ENCODE data around the gene NAV3. TPM values are rescaled to one million over a fixed set of nuclear protein-coding genes. Genes with fewer than 3 reads are reported as not detected.
A peak's percentile ranks its signal among the peaks of the same experiment; 100 is the strongest.

The NAV3 gene
- total and polyA plus RNA-seq, 9 of the 15 experiments (the other 6 are each of a cell fraction or from before 2014, with no cell fraction given) = 0.04 TPM; not detected in 8

DNA sequence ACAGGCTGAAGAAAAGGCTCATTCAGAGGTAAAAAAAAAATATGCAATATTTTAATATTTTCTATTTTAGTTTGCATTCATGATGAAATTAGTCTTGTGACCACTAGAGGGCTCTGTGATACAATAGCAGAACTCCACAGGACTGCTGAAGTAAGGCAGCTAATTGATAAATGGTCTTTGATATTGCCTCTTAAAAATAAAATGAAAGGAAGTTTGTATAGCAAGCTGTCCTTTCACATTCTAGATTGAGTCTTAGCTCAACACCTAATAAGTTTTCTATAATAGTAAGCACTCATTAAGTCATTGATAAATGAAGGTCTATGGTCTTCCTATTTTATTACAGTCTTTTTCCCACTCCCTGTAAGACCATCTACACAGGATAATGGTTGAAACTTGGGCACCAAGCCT lies 315.7 kb downstream of the NAV3 start:
- H3K27ac ChIP-seq (ENCODE audit: extremely low read depth, low read depth, low read length) = no peak overlapping the region
- no peak overlapping the region for H3K9ac ChIP-seq (ENCODE audit: insufficient read depth in 1 of 2, low read depth in 2 of 2, low read length in 2 of 2)
- ChIA-PET POLR2A (no interaction called here), CTCF (ENCODE audit: low intra/inter-chr PET ratio) (no interaction called here)
- H3K79me2 ChIP-seq (ENCODE audit: control insufficient read depth, insufficient read depth, low read length) = no peaks in the 10 kb centered on the region
- H3K9me3 ChIP-seq (replicated peaks; ENCODE audit: control insufficient read depth, insufficient read depth, low read depth, low read length) = no peaks in the 10 kb centered on the region
- H4K20me1 ChIP-seq (replicated peaks; ENCODE audit: control insufficient read depth, insufficient read depth, low read length) = no peaks in the 10 kb centered on the region
- H3K4me3 ChIP-seq = no peak overlapping the region
- no TSS peak for BruUV-seq (replicated peaks)
- no peak overlapping the region for H3K4me2 ChIP-seq (ENCODE audit: insufficient read depth, low read length)
- no peak for FAIRE-seq
- H3K4me1 ChIP-seq (replicated peaks in 1 of 2; ENCODE audit: control insufficient read depth in 2 of 2, insufficient read depth in 2 of 2, low read length in 2 of 2) = no peaks in the 10 kb centered on the region
- H3K9me1 ChIP-seq (ENCODE audit: control insufficient read depth, insufficient read depth, low read length) = no peaks in the 10 kb centered on the region
- intact Hi-C loops (cut with micrococcal nuclease) = no loop called here
- no peak for ATAC-seq
- H3K36me3 ChIP-seq (ENCODE audit: control insufficient read depth, insufficient read depth, low read length) = no peaks in the 10 kb centered on the region
- peak; percentile 4 to 15 (median 14) for DNase-seq (ENCODE audit: extremely low read depth in 1 of 4, low spot score in 3 of 4)
- no peak overlapping the region for H2AFZ ChIP-seq (ENCODE audit: low read depth, low read length)
- in situ Hi-C loops (cut with MboI) = no loop called here
- no peaks in the 10 kb centered on the region for H3K27me3 ChIP-seq (ENCODE audit: control insufficient read depth in 2 of 2, insufficient read depth in 2 of 2, low read length in 2 of 2)
- no peak for TF ChIP-seq MTF1 (CRISPR knock-in tag; IDR thresholded peaks at IDR 0.05; ENCODE audit: borderline replicate concordance)
- TF ChIP-seq PRDM10 (IDR thresholded peaks at IDR 0.05; ENCODE audit: partially characterized antibody) = no peak
- no peak for TF ChIP-seq POLR2AphosphoS5 (IDR thresholded peaks at IDR 0.05; ENCODE audit: control insufficient read depth, insufficient read depth, low read depth, low read length)
- TF ChIP-seq, protein P1, sequence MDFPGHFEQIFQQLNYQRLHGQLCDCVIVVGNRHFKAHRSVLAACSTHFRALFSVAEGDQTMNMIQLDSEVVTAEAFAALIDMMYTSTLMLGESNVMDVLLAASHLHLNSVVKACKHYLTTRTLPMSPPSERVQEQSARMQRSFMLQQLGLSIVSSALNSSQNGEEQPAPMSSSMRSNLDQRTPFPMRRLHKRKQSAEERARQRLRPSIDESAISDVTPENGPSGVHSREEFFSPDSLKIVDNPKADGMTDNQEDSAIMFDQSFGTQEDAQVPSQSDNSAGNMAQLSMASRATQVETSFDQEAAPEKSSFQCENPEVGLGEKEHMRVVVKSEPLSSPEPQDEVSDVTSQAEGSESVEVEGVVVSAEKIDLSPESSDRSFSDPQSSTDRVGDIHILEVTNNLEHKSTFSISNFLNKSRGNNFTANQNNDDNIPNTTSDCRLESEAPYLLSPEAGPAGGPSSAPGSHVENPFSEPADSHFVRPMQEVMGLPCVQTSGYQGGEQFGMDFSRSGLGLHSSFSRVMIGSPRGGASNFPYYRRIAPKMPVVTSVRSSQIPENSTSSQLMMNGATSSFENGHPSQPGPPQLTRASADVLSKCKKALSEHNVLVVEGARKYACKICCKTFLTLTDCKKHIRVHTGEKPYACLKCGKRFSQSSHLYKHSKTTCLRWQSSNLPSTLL (IDR thresholded peaks at IDR 0.05) = no peak
- no peak for TF ChIP-seq KDM4B (IDR thresholded peaks at IDR 0.05; ENCODE audit: borderline replicate concordance in 2 of 2, low read depth in 1 of 2)
- TF ChIP-seq REST (IDR thresholded peaks at IDR 0.05; ENCODE audit: borderline replicate concordance) = peak; percentile 10; the same call in 1 of the 2 replicates
- no peak for TF ChIP-seq REST (CRISPR knock-in tag; IDR thresholded peaks at IDR 0.05; ENCODE audit: low read depth)
